Stimulated activated CD4-positive, alpha-beta T cell treated with anti-CD3 and anti-CD28 coated beads, Interleukin-1b, Interleukin-23, amount 100 ng/mL, for 48 hours (primary cell): ENCODE results near the gene PTPRG.
A peak's percentile ranks its signal among the peaks of the same experiment; 100 is the strongest.

Source experiments
- DNase-seq: peaks from one replicate; pipeline ENCODE4 v3.0.0-alpha.2; 2020

PTPRG gene

DNA sequence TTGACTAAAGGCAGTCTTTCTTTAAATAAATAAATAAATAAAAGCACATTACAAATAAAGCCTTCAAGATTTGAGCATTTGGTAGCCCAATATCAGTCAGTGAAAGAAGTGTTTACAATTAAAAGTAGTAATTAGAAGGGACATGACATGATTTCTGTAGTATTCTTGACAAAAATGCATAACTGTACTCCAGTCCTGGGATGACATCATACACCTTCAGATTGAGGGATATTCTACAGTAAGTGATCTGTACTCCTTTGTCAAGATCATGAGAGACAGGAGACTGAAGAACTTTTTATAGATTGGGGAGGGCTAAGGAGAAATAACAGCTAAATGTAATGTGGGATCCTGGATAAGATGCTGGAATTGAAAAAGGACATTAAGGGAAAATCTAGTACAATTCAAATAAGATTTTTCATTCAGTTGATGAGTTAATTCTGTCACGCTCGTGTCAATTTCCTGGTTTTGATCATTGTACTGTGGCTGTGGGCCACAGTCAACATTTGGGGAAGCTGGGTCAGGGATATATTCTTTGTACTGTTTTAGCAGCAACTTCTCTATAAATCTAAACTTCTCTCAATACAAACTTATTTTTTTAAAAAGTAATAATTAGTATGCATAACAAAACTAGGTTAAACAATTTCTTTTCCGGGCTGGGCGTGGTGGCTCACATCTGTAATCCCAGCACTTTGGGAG lies 314.8 kb downstream of the PTPRG start:
- no peak for DNase-seq

DNA sequence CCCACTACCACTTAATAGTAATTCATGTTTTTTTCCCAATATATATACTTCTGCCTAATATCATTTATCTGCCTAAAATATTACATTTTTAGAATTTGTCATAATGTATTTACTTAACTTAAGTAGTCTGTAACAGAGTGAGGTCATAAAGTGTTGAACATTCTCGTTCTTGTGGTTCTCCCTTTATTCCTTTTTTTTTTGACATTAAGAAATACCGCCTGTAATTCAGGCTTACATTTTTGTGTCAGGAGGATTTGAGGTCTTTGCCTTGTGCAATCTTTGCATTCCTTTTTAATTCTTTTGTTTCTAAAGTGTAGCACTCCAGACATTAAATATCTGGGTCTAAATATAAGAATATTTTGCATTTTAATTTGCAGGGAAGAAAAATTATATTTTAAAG lies 315.4 kb downstream of the PTPRG start:
- DNase-seq, result no peak

DNA sequence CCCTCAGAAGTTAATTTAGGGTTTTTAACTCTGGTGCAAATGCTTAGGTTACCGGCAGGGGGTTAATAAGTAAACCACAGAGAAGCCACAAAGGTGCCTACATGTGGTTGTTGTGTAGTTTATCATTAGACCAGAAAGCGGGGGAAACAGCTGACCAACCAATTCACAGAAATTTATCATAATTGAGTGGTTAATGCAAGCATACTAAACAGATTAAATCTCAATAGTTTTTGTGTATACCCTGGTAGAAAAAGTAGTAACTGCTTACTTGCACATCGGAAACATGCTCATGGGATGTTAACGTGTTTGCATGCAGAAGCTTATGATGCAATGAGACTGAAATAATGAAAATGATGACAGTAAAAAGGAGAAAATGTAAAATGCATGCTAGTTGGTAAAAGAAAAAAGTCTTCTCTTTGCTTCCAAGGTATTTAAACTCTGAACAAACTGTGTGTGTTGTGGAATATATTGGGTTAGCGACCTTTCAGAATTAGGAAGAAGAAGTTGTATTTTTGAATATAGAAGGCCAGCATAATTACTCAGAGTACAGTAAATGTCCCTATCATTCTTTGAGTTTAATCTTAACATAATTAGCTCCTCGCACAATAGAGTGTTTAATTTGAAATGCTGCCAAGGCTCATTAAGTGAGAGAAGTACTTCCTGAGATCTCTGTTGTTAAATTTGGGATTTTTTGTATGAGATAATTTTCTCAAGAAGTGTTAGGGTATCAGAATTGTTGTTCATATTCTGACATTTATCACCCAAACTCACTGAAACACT lies 316.2 kb downstream of the PTPRG start:
- no peak for DNase-seq

DNA sequence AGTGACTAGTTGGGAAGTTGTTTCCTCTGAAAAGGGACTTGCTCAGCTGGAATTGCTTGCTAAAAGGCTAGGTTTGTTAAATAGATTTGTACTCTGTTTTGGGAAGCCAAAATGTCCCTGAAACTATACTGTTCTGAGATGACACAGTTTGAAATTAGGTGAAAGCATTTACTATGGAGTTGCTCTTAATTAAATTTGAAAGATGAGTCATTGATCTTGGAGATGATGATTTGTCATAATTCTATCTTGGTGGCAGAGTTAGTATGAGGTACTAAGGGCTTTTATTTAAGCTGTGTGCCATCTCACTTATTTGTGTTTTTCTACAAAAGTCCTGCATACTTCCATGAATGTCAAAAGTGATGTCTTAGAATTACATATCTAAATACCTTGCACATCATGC lies 320.9 kb downstream of the PTPRG start:
- DNase-seq, result no peak

DNA sequence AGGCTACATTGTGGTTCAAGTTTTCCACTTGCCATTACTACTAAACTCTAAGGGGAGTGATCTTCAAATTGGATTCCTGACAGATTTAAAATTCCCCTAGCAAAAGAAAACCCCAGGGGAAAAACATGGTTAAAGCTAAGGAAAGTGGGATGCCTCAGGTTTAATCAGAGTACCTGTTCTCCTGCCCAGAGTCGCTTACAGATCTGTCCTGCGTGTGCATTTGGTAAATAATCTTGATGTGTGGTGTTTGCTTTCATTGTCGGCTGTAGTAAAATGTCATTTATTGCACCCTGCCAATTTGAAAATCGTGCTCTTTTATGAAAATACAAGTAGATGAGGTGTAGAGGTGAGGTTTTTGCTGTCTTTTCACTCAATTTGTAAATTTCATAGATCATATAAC lies 323.4 kb downstream of the PTPRG start:
- DNase-seq, result no peak

DNA sequence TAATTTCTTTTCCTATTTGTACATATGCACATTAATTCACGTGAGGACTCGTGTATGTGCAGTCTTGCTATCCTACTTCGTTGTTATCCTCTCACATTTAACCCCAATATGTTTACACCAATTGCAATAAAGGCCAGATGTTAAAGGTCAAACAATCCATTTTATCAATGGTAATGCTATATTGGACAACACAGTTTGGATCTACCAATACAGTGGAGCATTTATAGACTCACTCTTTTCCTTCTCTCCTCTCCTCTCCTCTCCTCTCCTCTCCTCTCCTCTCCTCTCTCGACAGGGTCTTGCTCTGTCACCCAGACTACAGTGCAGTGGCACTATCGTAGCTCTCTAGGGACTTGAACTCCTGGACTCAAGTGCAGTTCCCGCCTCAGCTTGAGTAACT lies 324.0 kb downstream of the PTPRG start:
- no peak for DNase-seq

DNA sequence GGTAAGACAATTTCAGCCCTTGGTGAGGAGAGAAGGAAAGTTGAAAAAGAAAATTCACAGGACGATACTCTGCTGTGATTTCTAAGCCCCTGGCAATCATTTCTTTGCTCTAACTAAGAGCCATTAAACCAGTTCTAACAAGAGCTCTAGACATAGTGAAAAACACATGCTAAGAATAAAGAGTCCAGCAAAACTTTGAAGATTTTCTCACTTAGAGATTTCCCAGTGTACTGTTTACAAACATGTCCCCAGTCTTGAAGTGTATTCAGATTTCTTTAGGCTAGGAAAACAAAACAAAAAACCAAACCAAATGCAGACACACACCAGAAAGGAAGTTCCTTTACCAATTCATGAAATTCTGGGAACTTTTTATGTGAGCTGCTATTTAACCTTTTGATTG lies 325.8 kb downstream of the PTPRG start:
- no peak for DNase-seq

DNA sequence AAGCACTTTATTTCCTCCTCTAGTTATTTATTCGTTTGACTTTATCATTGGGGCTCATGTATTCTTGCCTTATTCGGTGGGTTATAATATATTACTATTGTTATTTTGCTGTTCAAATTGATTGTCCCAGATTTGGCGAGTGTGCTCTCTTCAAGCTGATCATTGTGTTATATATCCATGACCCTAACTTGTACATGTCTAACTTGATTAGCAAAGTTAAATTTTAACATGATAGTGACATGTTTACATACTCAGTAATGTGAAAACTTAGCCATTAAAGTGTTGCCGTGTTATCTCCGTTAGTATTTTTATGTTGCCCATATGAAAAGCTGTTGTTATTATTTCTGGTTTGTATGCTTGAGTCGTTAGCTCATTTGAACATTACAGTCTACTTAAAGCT lies 327.9 kb downstream of the PTPRG start:
- DNase-seq, result no peak

DNA sequence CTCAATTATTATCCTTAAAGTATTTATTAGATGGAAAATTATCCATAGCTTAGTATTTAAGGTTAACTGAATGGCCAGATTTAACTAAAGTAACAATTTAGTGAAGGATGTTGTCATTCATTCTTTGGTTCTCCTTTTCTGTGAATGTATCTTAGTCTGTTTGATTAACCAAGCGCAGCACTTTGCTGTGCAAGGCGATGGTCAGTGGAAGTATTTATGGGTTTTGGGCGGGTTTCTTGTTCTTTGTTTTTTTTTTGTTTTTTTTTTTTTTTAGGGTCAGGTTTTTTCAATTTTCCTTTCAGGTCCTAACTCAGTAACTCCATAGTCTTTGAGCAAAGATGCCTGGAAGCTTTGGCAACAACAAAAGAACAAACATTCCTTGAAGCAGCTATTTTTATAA lies 328.8 kb downstream of the PTPRG start:
- DNase-seq, result no peak

DNA sequence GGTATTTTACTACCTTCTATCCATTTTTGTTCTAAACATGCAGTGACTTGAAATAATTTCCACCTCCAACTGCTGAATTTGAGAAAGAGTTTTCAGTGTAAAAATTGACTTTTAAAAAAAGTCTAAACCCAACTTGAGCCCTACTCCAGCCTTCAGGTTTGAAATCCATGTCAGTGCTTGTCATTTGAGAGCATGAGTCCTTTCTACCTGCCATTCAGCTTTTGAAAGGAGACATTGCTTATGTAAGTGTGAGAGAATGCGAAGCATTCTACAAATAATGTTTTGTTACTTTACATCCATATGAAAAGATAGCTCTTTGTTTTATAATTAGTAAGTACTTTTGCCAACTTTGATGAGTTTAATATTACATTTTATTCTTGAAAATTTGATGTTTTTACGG lies 329.2 kb downstream of the PTPRG start:
- no peak for DNase-seq

DNA sequence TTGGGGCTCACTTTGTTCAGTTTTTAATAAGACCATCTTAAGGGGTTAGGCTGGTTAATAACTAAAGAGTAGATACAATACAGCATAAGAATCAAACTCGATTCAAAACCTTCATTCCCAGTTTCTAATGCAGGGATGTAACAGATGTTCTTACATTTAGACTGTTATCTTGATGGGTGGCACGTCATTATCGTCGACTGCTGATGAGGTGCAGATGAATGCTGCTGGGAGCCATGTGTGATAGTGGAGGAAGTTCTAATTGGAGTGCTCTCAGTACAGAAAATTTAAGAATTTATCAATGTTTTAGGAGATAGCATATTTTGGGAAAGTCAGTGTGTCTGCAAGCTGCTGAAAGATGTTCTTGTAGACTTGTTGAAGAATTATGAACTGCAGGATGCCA lies 331.5 kb downstream of the PTPRG start:
- no peak for DNase-seq

DNA sequence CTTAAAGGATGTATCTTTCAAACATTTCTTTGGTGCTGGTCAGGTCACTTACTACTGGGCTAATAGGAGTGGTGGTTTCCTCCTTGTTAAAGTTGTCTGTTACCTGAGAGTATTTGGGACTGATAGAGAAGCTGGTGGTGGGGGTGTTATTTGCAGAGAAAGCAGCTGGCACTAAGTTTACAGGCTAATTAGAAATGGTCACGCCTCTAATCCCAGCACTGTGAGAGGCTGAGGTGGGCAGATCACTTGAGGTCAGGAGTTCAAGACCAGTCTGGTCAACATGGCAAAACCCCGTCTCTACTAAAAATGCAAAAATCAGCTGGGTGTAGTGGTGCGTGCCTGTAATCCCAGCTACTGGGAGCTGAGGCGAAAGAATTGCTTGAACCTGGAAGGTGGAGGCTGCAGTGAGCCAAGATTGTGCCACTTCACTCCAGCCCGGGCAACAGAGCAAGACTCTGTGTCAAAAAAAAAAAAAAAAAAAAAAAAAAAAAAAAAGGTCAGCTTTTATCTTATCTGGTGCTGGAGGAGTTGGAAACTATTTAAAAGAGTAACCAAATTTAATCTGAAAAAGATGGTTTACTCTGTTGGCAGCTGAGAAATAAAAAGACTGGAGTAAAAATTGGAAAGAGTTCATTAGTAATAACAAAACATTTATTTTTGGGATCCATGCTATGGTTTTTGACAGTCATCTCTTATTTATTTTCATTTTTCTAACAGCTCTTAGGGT lies 332.6 kb downstream of the PTPRG start:
- DNase-seq, result no peak

DNA sequence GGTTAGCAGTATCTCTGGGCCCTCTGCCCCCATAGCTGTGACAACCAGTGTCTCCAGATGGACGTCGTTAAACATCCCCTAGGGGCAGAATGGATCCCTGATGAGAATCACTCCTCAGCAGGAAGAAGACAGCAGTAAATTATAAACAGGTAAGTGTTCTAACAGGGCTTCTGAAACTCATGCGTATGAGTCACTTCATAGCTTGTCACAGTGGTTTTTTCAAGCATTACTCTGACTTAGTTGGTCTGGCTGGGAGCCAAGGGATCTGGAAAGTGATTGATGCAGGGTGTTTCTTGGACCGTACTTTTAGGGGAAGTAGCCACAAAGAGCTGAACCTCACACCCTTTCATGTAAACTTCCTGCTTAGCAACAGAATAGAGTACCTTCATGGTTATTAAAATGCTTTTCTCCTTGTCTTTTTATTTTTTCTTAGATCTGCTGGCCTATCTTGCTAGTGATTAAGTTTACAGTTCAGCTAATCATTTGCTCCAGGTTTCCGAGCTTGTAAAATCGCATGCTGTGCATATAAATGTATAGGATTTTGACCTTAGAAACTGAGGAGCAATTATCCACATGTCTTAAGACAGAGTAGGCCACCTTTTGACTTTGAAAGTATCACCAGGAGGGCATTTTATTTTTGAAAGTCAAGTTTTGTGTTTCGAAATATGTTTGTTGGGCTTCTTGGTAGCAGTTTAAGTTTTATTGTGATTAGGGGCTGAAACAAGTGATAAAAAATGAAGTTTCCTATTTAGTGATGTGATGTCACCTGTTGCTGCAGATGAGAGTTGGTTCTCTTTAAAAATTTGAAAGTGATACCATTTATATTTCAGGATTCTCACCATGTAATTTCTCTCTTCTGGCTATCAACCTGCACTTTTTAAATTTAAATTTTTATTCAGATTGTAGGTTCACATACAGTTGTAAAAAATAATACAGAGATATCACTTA lies 333.9 kb downstream of the PTPRG start:
- DNase-seq, result peak; percentile 57

DNA sequence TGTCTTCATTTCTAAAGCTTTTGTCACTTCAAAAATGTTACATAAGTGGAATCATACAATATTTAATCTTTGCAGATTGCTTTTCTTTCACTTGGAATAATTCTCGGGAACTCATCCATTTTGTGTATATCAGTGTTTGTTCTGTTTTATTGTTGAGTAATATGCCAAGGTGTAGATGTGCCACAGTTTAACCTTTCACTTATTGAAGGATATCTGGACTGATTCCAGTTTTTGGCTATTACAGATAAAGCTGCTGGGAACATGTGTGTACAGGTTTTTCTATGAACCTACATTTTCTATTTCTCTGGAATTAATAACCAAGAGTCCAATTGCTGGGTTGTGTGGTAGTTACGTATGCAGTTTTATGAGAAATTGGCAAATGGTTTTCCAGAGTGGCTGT lies 334.9 kb downstream of the PTPRG start:
- no peak for DNase-seq

DNA sequence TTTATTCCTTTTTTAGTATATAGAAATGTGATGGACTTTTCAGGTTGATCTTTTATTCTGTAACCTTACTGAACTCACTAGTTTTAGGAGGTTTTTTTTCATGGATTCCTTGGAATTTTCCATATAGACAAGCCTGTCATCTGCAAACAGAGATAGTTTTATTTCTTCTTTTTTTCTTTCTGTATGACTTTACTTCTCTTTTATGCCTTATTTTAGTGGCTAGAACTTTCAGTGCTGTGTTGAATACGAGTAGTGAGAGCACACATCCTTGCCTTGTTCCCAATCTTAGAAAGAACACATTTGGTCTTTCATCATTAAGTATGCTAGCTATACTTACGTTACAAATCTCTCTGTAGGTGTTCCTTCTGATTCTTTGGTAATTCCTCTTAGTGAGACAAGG lies 336.5 kb downstream of the PTPRG start:
- no peak for DNase-seq

DNA sequence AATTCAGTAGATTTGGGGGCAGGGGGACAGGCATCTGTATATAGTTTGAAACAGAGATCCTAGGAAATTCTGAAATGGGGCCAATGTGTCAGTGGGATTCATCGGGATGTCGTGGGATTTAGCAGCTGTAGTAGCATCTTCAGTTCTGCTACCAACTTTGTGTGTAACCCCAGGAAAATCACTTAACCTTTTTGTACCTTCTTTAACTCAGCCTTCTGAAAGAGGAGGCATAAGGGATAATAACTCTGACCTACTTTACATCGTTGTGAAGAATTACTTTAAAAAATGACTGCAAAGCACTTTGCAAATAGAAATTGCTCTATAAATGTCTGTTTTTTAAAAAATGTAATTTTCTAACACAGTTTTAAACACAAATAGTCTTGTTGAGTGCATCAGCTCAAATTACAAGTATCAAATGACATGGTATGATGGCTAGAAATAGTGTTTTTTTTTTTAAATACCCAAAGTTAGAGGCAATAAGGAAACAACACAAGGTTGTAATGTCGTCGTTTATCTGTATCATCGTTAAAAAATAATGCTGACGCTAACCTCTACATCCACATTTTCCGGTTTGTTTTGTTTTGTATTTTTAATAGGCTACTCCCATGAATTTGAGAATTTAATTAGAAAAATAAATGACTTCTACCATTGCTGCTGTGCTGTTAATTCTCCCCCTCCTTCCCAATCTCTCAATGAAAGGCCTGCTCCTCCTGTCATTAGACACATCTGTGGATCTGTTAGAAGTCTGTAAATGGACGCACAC lies 338.5 kb downstream of the PTPRG start:
- no peak for DNase-seq

DNA sequence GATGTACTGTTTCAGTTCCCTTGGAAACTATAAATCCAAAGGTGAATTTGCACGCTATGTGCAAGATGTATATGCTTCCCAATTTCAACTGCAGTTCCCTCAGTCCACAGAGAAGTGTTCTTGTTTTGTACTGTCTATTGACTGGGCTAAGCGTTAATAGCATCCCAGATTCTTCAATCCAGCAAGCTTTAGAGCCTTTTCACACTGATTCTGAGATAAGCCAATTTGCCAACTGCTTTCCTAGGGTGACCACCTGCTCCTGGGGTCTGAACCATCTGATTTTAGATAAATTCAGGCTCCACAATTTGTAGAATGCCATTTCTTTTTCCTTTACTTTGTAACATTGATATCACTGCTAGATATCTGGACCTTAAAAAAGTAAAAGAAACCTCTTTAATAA lies 340.1 kb downstream of the PTPRG start:
- no peak for DNase-seq

DNA sequence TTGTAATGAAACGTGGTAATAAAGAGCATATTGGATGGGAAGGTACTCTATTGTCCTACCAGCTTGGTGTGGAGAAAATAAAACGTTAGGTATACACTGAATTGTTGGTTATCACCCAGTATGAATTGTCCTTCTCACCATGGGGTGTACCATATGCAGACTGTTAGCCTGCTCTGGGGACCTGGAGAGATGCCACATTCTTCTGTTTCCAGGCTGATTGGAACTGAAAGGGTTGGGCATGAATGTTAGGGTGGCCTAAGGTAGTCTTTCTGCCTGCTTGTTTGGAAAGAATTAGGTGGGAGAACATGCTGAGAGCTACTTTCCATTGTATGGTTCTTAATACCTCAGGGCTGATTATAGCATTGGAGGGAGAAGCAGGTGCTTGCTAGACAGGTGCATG lies 340.6 kb downstream of the PTPRG start:
- DNase-seq, result no peak

DNA sequence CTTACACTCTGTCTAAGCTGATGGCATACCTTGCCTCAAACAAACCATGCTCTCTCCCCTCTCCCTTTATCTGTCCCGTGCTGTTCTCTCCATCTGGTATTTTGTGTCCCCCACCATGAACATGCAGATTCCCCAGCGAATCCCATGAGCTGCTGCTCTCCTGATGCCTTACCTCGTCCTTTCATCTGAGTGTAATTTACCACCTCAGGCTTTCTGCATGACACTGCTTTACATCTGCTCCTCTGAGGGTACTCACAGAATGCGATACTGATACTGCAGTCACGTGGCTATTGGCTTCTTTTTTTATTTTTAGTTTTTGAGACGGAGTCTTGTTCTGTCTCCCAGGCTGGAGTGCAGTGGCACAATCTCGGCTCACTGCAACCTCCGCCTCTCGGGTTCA lies 341.7 kb downstream of the PTPRG start:
- no peak for DNase-seq

DNA sequence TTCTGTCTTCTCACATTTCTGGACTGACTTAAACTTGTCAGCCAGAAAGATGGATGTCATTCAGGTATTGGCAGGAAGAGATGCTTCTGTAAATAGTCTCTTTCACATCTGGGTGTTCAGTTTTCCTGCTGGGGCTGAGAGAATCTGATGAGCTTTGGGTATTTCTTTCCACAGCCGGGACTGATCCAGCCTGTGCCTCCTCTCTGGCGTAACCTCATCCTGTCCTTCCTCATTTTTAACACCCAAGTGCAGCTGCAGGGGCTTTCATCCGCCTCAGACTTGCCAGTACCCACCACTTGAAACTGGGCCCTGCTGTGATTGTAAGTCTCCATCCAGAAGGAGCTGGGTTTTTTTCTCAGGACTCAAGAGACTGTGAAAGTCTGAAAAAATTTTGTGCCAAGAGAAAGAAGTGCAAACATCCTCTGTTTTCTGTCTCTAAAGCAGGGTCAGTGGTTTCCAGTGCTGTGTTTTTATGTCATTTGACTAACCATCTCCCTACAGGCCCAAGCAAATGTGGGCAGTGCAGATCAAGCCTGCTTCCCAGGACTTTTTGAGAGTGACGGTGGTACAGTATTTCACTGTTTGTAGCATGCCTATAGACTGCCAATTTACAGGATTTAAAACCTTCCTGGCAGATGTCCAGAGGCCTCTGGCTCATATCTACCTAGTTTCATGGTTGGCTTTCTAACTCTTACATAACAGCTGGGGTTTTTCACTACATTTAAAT lies 342.7 kb downstream of the PTPRG start:
- no peak for DNase-seq

DNA sequence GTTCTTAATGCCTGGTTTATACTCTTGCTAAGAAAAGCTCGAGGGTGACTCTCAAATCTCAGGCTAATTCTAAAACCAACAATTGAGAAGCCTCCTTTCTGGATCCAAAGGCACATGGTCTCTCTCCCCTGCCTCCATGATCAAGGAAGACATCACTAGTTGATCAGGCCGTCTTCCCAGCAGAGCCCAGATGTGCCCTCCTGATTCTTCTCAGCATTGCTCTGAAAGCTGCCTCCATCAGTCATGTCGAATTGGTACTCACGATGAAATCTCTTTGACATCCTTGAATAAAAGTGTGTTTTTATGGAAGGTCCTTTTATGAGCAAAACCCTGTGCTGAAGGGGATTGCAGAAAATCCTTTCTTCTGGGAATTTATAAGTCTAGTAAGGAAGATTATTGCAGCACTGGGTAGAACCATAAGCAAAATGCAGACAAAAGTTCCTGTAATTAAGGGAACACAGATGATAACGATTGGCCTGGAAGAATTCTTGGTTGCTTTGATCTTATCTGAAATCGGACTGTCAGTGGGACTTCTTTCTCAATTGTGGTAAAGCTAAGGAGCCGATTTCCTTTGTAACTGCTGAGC lies 345.9 kb downstream of the PTPRG start:
- DNase-seq, result no peak
